H1 (cell line): ENCODE results near the gene ANAPC10. TPM values are rescaled to one million over a fixed set of nuclear protein-coding genes. Genes with fewer than 3 reads are reported as not detected.

Source experiments
- CTCF ChIA-PET: fragments of 300-600 bp; sonication (Branson Sonifier 250); formaldehyde crosslinking; loops from one replicate; lab custom pipeline; 2021; ENCODE audit not compliant: partially characterized antibody; lab: Charles Lee
- POLR2A ChIA-PET: fragments of 300-600 bp; sonication (Branson Sonifier 250); formaldehyde crosslinking; loops from one replicate; lab custom pipeline; 2021; ENCODE audit warnings: inconsistent platforms; ENCODE audit not compliant: partially characterized antibody; lab: Charles Lee
- DNase-seq, 2 experiments: peaks; one replicate each; pipeline versions ENCODE4 v3.0.0 to v3.0.0-alpha.2; 2010 to 2022; ENCODE audit warnings: low spot score in 2 of 2, low read depth in 1 of 2, mixed read lengths in 1 of 2
- FAIRE-seq: peaks from 2 replicates; lab custom pipeline; 2011; peaks lifted over from hg19 to GRCh38; lab: Jason Lieb, UNC
- H2AFZ ChIP-seq: 2 replicates; pipeline ENCODE4 v1.8.1; 2012; ENCODE audit warnings: low read length, inconsistent platforms
- H2AK5ac ChIP-seq: 2 replicates; pipeline ENCODE4 v1.6.1; 2013; ENCODE audit warnings: low read depth, low read length
- H2BK120ac ChIP-seq: replicated peaks from 2 replicates; pipeline ENCODE3; 2013; ENCODE audit warnings: low read depth, low read length, inconsistent platforms
- H2BK12ac ChIP-seq: 2 replicates; pipeline ENCODE4 v1.6.1; 2013; ENCODE audit warnings: low read depth, low read length
- H2BK15ac ChIP-seq: 2 replicates; pipeline ENCODE4 v1.6.1; 2013; ENCODE audit warnings: low read length
- H2BK20ac ChIP-seq: 2 replicates; pipeline ENCODE4 v1.6.1; 2013; ENCODE audit warnings: low read length
- H2BK5ac ChIP-seq: 2 replicates; pipeline ENCODE4 v1.6.1; 2013; ENCODE audit warnings: low read depth, low read length
- H3K14ac ChIP-seq: 2 replicates; pipeline ENCODE4 v1.6.1; 2013; ENCODE audit warnings: inconsistent platforms; ENCODE audit not compliant: insufficient read length
- H3K18ac ChIP-seq: 2 replicates; pipeline ENCODE4 v1.6.1; 2013; ENCODE audit warnings: low read length; ENCODE audit errors: extremely low read depth
- H3K23ac ChIP-seq: 2 replicates; pipeline ENCODE4 v1.6.1; 2013; ENCODE audit warnings: inconsistent platforms; ENCODE audit not compliant: insufficient read length
- H3K23me2 ChIP-seq: 2 replicates; pipeline ENCODE4 v1.6.1; 2013; ENCODE audit warnings: low read depth, low read length
- H3K27ac ChIP-seq: 2 replicates; pipeline ENCODE4 v1.6.1; 2011; ENCODE audit warnings: low read depth, low read length, inconsistent platforms
- H3K27me3 ChIP-seq, 4 experiments: replicated peaks in 1 of 4; 1 replicate in 1 of 4; 2 replicates in 3 of 4; pipeline versions ENCODE4 v1.6.1 to v1.8.1; 2011 to 2013; ENCODE audit warnings: low read length in 3 of 4, mild to moderate bottlenecking in 3 of 4, inconsistent platforms in 2 of 4, mixed read lengths in 2 of 4, moderate library complexity in 1 of 4; ENCODE audit not compliant: control insufficient read depth in 3 of 4, insufficient read depth in 3 of 4; ENCODE audit errors: extremely low read depth in 1 of 4
- H3K36me3 ChIP-seq, 4 experiments: 2 replicates each; pipeline versions ENCODE4 v1.6.1 to v1.8.1; 2011 to 2013; ENCODE audit warnings: mild to moderate bottlenecking in 4 of 4, low read length in 3 of 4, moderate library complexity in 2 of 4, control low read depth in 1 of 4, inconsistent platforms in 1 of 4; ENCODE audit not compliant: insufficient read depth in 4 of 4, control insufficient read depth in 2 of 4
- H3K4ac ChIP-seq: replicated peaks from 2 replicates; pipeline ENCODE3; 2013; ENCODE audit warnings: low read length, low read depth, mixed read lengths, inconsistent platforms; ENCODE audit not compliant: insufficient read length
- H3K4me1 ChIP-seq, 4 experiments: replicated peaks in 1 of 4; 1 replicate in 1 of 4; 2 replicates in 3 of 4; pipeline versions ENCODE4 v1.6.1 to v1.8.1; 2011 to 2013; ENCODE audit warnings: low read length in 3 of 4, inconsistent platforms in 2 of 4, mixed read lengths in 1 of 4; ENCODE audit not compliant: insufficient read depth in 4 of 4, control insufficient read depth in 3 of 4
- H3K4me2 ChIP-seq, 2 experiments: 2 replicates each; pipeline versions ENCODE4 v1.6.1 to v1.8.1; 2011 to 2013; ENCODE audit warnings: low read depth in 2 of 2, low read length in 2 of 2, control low read depth in 1 of 2, inconsistent platforms in 1 of 2, mild to moderate bottlenecking in 1 of 2; ENCODE audit not compliant: insufficient read depth in 1 of 2
- H3K4me3 ChIP-seq, 4 experiments: fragments of 200-600, 300-600 bp in 1 of 4; sonication (generic), shearing (Covaris generic), sonication (Bioruptor Twin) in 1 of 4; 2 replicates each; pipeline versions ENCODE4 v1.5.1 to v1.8.1; 2011 to 2016; ENCODE audit warnings: low read length in 4 of 4, low read depth in 3 of 4, control low read depth in 2 of 4, inconsistent platforms in 2 of 4, mild to moderate bottlenecking in 2 of 4, mixed read lengths in 1 of 4, moderate library complexity in 1 of 4; ENCODE audit not compliant: insufficient read depth in 2 of 4; ENCODE audit errors: extremely low read depth in 1 of 4
- H3K56ac ChIP-seq: replicated peaks from 2 replicates; pipeline ENCODE3; 2013; ENCODE audit warnings: low read depth, mild to moderate bottlenecking, mixed read lengths, low read length, inconsistent platforms; ENCODE audit not compliant: insufficient read length
- H3K79me1 ChIP-seq: 2 replicates; pipeline ENCODE4 v1.6.1; 2013; ENCODE audit warnings: low read depth, low read length, control low read depth
- H3K79me2 ChIP-seq, 2 experiments: 2 replicates each; pipeline versions ENCODE4 v1.6.1 to v1.8.1; 2012 to 2013; ENCODE audit warnings: low read length in 2 of 2, mild to moderate bottlenecking in 2 of 2, inconsistent platforms in 1 of 2; ENCODE audit not compliant: insufficient read depth in 2 of 2, control insufficient read depth in 1 of 2
- H3K9ac ChIP-seq, 4 experiments: replicated peaks in 1 of 4; 1 replicate in 1 of 4; 2 replicates in 3 of 4; pipeline versions ENCODE4 v1.6.1 to v1.8.1; 2011 to 2013; ENCODE audit warnings: low read depth in 3 of 4, low read length in 3 of 4, control low read depth in 2 of 4, mild to moderate bottlenecking in 2 of 4, moderate library complexity in 2 of 4, inconsistent platforms in 1 of 4; ENCODE audit errors: extremely low read depth in 1 of 4
- H3K9me3 ChIP-seq, 2 experiments: 2 replicates each; pipeline versions ENCODE4 v1.6.1 to v1.8.1; 2012 to 2013; ENCODE audit warnings: mild to moderate bottlenecking in 2 of 2, moderate library complexity in 2 of 2, control low read depth in 1 of 2, inconsistent platforms in 1 of 2, low read depth in 1 of 2, low read length in 1 of 2, mixed read lengths in 1 of 2; ENCODE audit not compliant: insufficient read depth in 2 of 2
- H4K20me1 ChIP-seq, 2 experiments: replicated peaks in 1 of 2; 2 replicates each; pipeline versions ENCODE3 to v1.8.1; 2011 to 2013; ENCODE audit warnings: inconsistent platforms in 2 of 2, low read length in 2 of 2, mild to moderate bottlenecking in 1 of 2; ENCODE audit not compliant: insufficient read depth in 2 of 2, control insufficient read depth in 1 of 2
- H4K5ac ChIP-seq: 2 replicates; pipeline ENCODE4 v1.6.1; 2013; ENCODE audit warnings: low read length, low read depth, mixed read lengths, inconsistent platforms; ENCODE audit not compliant: insufficient read length
- H4K8ac ChIP-seq: 2 replicates; pipeline ENCODE4 v1.8.0; 2013; ENCODE audit warnings: mild to moderate bottlenecking, moderate library complexity, low read length, inconsistent platforms; ENCODE audit not compliant: insufficient read depth; ENCODE audit errors: extremely low read depth
- H4K91ac ChIP-seq: replicated peaks from 2 replicates; pipeline ENCODE3; 2013; ENCODE audit warnings: low read length, mixed read lengths, inconsistent platforms; ENCODE audit not compliant: insufficient read length
- BRCA1 ChIP-seq: IDR thresholded peaks from 2 replicates; pipeline ENCODE4 v1.6.1; 2012; ENCODE audit warnings: low read depth, low read length, improper control_type of control experiment
- CHD2 ChIP-seq: IDR thresholded peaks from 2 replicates; pipeline ENCODE4 v1.6.1; 2012; ENCODE audit warnings: low read length, improper control_type of control experiment
- EZH2 ChIP-seq: fragments of 200-600 bp; sonication (generic); IDR thresholded peaks from 2 replicates; pipeline ENCODE4 v1.7.1; 2012; ENCODE audit warnings: low read depth, mild to moderate bottlenecking, moderate library complexity, low read length, inconsistent platforms; ENCODE audit not compliant: severe bottlenecking
- RNF2 ChIP-seq: fragments of 200-900, 300-1000 bp; sonication (generic); IDR thresholded peaks from 2 replicates; pipeline ENCODE4 v1.7.1; 2016; ENCODE audit warnings: borderline replicate concordance, low read depth, mild to moderate bottlenecking, antibody characterized with exemption, low read length; ENCODE audit not compliant: poor library complexity, severe bottlenecking; ENCODE audit errors: missing control alignments
- TAF7 ChIP-seq: optimal IDR thresholded peaks from 2 replicates; pipeline ENCODE3; 2011; ENCODE audit warnings: low read depth, mild to moderate bottlenecking, inconsistent platforms, low read length, moderate library complexity, borderline replicate concordance
- WGBS, 2 experiments: shearing (Covaris generic) in 1 of 2; methylation state at CpG; one replicate each; pipeline versions ENCODE4 v1.1.6 to v1.1.7; 2013 to 2015; ENCODE audit warnings: low lambda C conversion rate in 2 of 2, mixed read lengths in 2 of 2, inconsistent platforms in 1 of 2, low coverage in 1 of 2, missing lambda C conversion rate in 1 of 2; ENCODE audit not compliant: insufficient replicate concordance in 2 of 2, insufficient coverage in 1 of 2, insufficient read length in 1 of 2; ENCODE audit errors: extremely low coverage in 1 of 2, missing lambda C conversion rate in 1 of 2; 5-methylcytosine and 5-hydroxymethylcytosine counted together
- polyA plus RNA-seq, 7 experiments: library from polyadenylated mRNA; depleted of rRNA in 3 of 7; stranded (reverse) in 5 of 7; unstranded in 2 of 7; fragments of >200 nt in 5 of 7; fragments of 200-250 nt in 2 of 7; gene quantifications; 1 replicate in 5 of 7; 2 replicates in 1 of 7; 4 replicates in 1 of 7; pipeline versions ENCODE4 v1.2.1 to v1.2.3, GENCODE V29; 2011 to 2013; ENCODE audit warnings: missing spikeins in 2 of 7, mixed read lengths in 2 of 7
- total RNA-seq: library from RNA; stranded (reverse); fragmentation: NEBNext Ultra II Directional; extraction: Animal tissue kit (Norgen Biotek cat#: 25700); gene quantifications from 2 replicates; pipeline ENCODE4 v1.2.1, GENCODE V29; 2021

Gene ANAPC10
- total and polyA plus RNA-seq, 2 of the 8 experiments (the other 6 are each of a cell fraction or from before 2014, with no cell fraction given), result 17.6 to 23.3 TPM

GRCh38 chr4:145001635-145002034 is 96.4 kb downstream of the ANAPC10 start:
- no peak overlapping the region for H3K4ac ChIP-seq
- no peaks in the 10 kb centered on the region for H4K20me1 ChIP-seq
- H3K23ac ChIP-seq, result no peak overlapping the region
- H3K79me1 ChIP-seq, result no peaks in the 10 kb centered on the region
- H2BK120ac ChIP-seq, result no peak overlapping the region
- H3K4me3 ChIP-seq, result no peak overlapping the region
- CTCF ChIA-PET, result interaction anchor here (1.0 kb wide), 1 partner anchor 34 kb away, joined by 3 read pairs; no protein-coding TSS in a partner anchor
- POLR2A ChIA-PET, result no interaction called here
- no peak for DNase-seq
- no peak overlapping the region for H4K91ac ChIP-seq
- no peaks in the 10 kb centered on the region; a peak in 1 of 4 replicates for H3K79me2 ChIP-seq
- H2AK5ac ChIP-seq, result no peak overlapping the region
- no peak overlapping the region for H2AFZ ChIP-seq
- no peak overlapping the region for H2BK5ac ChIP-seq
- H3K14ac ChIP-seq, result no peak overlapping the region
- 95% methylated on average over 3 of the region's 3 CpGs; no CpG with 5 or more reads in 1 of the 2 experiments for WGBS, 2 experiments
- no peaks in the 10 kb centered on the region for H3K9me3 ChIP-seq
- no peak overlapping the region for H3K56ac ChIP-seq
- TF ChIP-seq RNF2 (no peak), EZH2 (no peak), CHD2 (no peak), BRCA1 (no peak), TAF7 (no peak)
- no peak overlapping the region for H2BK15ac ChIP-seq
- no peaks in the 10 kb centered on the region for H3K36me3 ChIP-seq
- no peak overlapping the region for H3K18ac ChIP-seq
- H3K27ac ChIP-seq, result no peak overlapping the region
- no peaks in the 10 kb centered on the region for H3K23me2 ChIP-seq
- no peak overlapping the region for H3K4me2 ChIP-seq
- H4K5ac ChIP-seq, result no peak overlapping the region
- H3K4me1 ChIP-seq, result 0 out of 7 replicates have a peak, but pooled peaks cover 0 to 2% (median 0%) of the 10 kb centered on the region in 4 experiments
- H3K9ac ChIP-seq, result no peak overlapping the region
- no peak for FAIRE-seq
- no peak overlapping the region for H4K8ac ChIP-seq
- no peaks in the 10 kb centered on the region for H3K27me3 ChIP-seq
- no peak overlapping the region for H2BK20ac ChIP-seq
- H2BK12ac ChIP-seq, result no peak overlapping the region
